ENCODE data around the gene MEIS2. TPM values are rescaled to one million over a fixed set of nuclear protein-coding genes. Genes with fewer than 3 reads are reported as not detected.
"Not testable (repeated sequence)": the region's sequence is repeated elsewhere in the genome, so short reads cannot be mapped to it uniquely, and the experiment has no call there.

The MEIS2 gene
- total RNA-seq, 1 experiment from 2014 or later = 59.3 TPM

GRCh38 chr15:37009288-37009687 is 91.1 kb downstream of the MEIS2 start:
- DNase-seq (ENCODE audit: low spot score) = no peak

GRCh38 chr15:37008205-37008604 is 92.1 kb downstream of the MEIS2 start:
- DNase-seq (ENCODE audit: low spot score) = no peak

GRCh38 chr15:37007301-37007700 is 93.0 kb downstream of the MEIS2 start:
- DNase-seq (ENCODE audit: low spot score) = no peak

GRCh38 chr15:37004981-37005735 is 95.2 kb downstream of the MEIS2 start:
- no peak for DNase-seq (ENCODE audit: low spot score)

GRCh38 chr15:37004373-37004869 is 95.9 kb downstream of the MEIS2 start:
- DNase-seq (ENCODE audit: low spot score) = no peak

- DNase-seq (ENCODE audit: low spot score) = no peak
These were observed 98.2 kb downstream of the MEIS2 start for GRCh38 chr15:37002041-37002672.

GRCh38 chr15:37001417-37001816 is 98.9 kb downstream of the MEIS2 start:
- no peak for DNase-seq (ENCODE audit: low spot score)

- DNase-seq (ENCODE audit: low spot score) = no peak
These were observed 100.6 kb downstream of the MEIS2 start for GRCh38 chr15:36999778-37000177.

- DNase-seq (ENCODE audit: low spot score) = no peak
These were observed 103.7 kb downstream of the MEIS2 start for GRCh38 chr15:36996538-36997181.

GRCh38 chr15:36996121-36996520 is 104.2 kb downstream of the MEIS2 start:
- DNase-seq (ENCODE audit: low spot score) = no peak

GRCh38 chr15:36994790-36995189 is 105.6 kb downstream of the MEIS2 start:
- no peak for DNase-seq (ENCODE audit: low spot score)

- DNase-seq (ENCODE audit: low spot score) = no peak
These were observed 107.9 kb downstream of the MEIS2 start for GRCh38 chr15:36992454-36992853.

- no peak for DNase-seq (ENCODE audit: low spot score)
These were observed 111.4 kb downstream of the MEIS2 start for GRCh38 chr15:36988947-36989346.

- DNase-seq (ENCODE audit: low spot score) = no peak
These were observed 117.9 kb downstream of the MEIS2 start for GRCh38 chr15:36982430-36982829.

GRCh38 chr15:36980281-36980680 is 120.1 kb downstream of the MEIS2 start:
- not testable (repeated sequence) for DNase-seq (ENCODE audit: low spot score)

- DNase-seq (ENCODE audit: low spot score) = no peak
These were observed 121.7 kb downstream of the MEIS2 start for GRCh38 chr15:36978625-36979024.

GRCh38 chr15:36978126-36978525 is 122.2 kb downstream of the MEIS2 start:
- DNase-seq (ENCODE audit: low spot score) = no peak

- no peak for DNase-seq (ENCODE audit: low spot score)
These were observed 122.7 kb downstream of the MEIS2 start for GRCh38 chr15:36977659-36978058.

GRCh38 chr15:36972704-36973103 is 127.6 kb downstream of the MEIS2 start:
- DNase-seq (ENCODE audit: low spot score) = no peak

- DNase-seq (ENCODE audit: low spot score) = peak; percentile 79
These were observed 129.8 kb downstream of the MEIS2 start for GRCh38 chr15:36970522-36970921.

GRCh38 chr15:36967929-36968328 is 132.4 kb downstream of the MEIS2 start:
- DNase-seq (ENCODE audit: low spot score) = no peak

GRCh38 chr15:36966708-36967107 is 133.6 kb downstream of the MEIS2 start:
- DNase-seq (ENCODE audit: low spot score) = no peak

Measured in HT-29 (cell line).